Spinal cord (tissue), 10 donors: ENCODE results near the gene KLRB1. TPM values are rescaled to one million over a fixed set of nuclear protein-coding genes. Genes with fewer than 3 reads are reported as not detected.
"Not testable (repeated sequence)": the region's sequence is repeated elsewhere in the genome, so short reads cannot be mapped to it uniquely, and the experiment has no call there.

Experiments
- DNase-seq, 6 donors: peaks; one replicate each; pipeline versions ENCODE4 v3.0.0 to v3.0.0-alpha.2; 2013 to 2015; ENCODE audit warnings: low spot score in 6 of 6, low read depth in 4 of 6
- H3K27ac ChIP-seq: one replicate; pipeline ENCODE4 v1.5.1; 2013; ENCODE audit warnings: low read depth, low read length, control low read depth
- H3K27me3 ChIP-seq: one replicate; pipeline ENCODE4 v1.6.1; 2013; ENCODE audit warnings: low read length; ENCODE audit not compliant: control insufficient read depth, insufficient read depth
- H3K36me3 ChIP-seq: one replicate; pipeline ENCODE4 v1.6.1; 2013; ENCODE audit warnings: low read length; ENCODE audit not compliant: control insufficient read depth, insufficient read depth
- H3K4me1 ChIP-seq: one replicate; pipeline ENCODE4 v1.6.1; 2013; ENCODE audit warnings: low read length; ENCODE audit not compliant: control insufficient read depth, insufficient read depth
- H3K4me3 ChIP-seq: one replicate; pipeline ENCODE4 v1.5.1; 2013; ENCODE audit warnings: low read depth, low read length, control low read depth
- H3K9me3 ChIP-seq: one replicate; pipeline ENCODE4 v1.6.1; 2013; ENCODE audit warnings: low read length; ENCODE audit not compliant: control insufficient read depth, insufficient read depth
- WGBS: methylation state at CpG from one replicate; pipeline ENCODE4 v1.1.5; 2013; ENCODE audit warnings: missing lambda C conversion rate; ENCODE audit not compliant: insufficient coverage; 5-methylcytosine and 5-hydroxymethylcytosine counted together
- polyA plus RNA-seq, 2 donors: library from polyadenylated mRNA; unstranded; fragments of 120-200 nt; gene quantifications; one replicate each; pipeline ENCODE4 v1.2.1, GENCODE V29; 2013; ENCODE audit not compliant: insufficient read length in 2 of 2
- small RNA-seq: library from RNA; depleted of rRNA; stranded (forward); fragments of <200 nt; gene quantifications from one replicate; pipeline ENCODE3, GENCODE V24; 2014; ENCODE audit warnings: low replicate concordance
- total RNA-seq, 2 donors: library from RNA; depleted of rRNA in 1 of 2; stranded (reverse); fragments of 120-200 nt in 1 of 2; fragments of >200 nt in 1 of 2; gene quantifications; one replicate each; pipeline versions ENCODE4 v1.2.3 to v1.2.4, GENCODE V29; 2013 to 2014
- donor health status: healthy.

KLRB1 gene
- total and polyA plus RNA-seq, 4 donors, result 0.26 to 0.33 (median 0.30) TPM; not detected in 1

GRCh38 chr12:9566113-9566512, 41.6 kb downstream of the KLRB1 start:
- H3K4me1 ChIP-seq, H3K27me3 ChIP-seq, DNase-seq, H3K27ac ChIP-seq, H3K4me3 ChIP-seq, H3K36me3 ChIP-seq, H3K9me3 ChIP-seq: not testable (repeated sequence)
- WGBS, result no CpG with 5 or more reads among the region's 7 CpGs

- H3K36me3 ChIP-seq, H3K4me3 ChIP-seq, H3K27ac ChIP-seq, H3K9me3 ChIP-seq, H3K27me3 ChIP-seq, DNase-seq, H3K4me1 ChIP-seq: not testable (repeated sequence)
- WGBS, result no CpG with 5 or more reads among the region's 2 CpGs
Measured at GRCh38 chr12:9564418-9564817, 43.3 kb downstream of the KLRB1 start.

GRCh38 chr12:9562841-9563453, 44.8 kb downstream of the KLRB1 start:
- H3K9me3 ChIP-seq, H3K4me3 ChIP-seq, H3K27me3 ChIP-seq, DNase-seq, H3K36me3 ChIP-seq, H3K4me1 ChIP-seq, H3K27ac ChIP-seq: not testable (repeated sequence)
- WGBS, result no CpG with 5 or more reads among the region's 5 CpGs

GRCh38 chr12:9545489-9545888, 62.2 kb downstream of the KLRB1 start:
- DNase-seq, H3K36me3 ChIP-seq, H3K9me3 ChIP-seq, H3K27ac ChIP-seq, H3K27me3 ChIP-seq, H3K4me1 ChIP-seq, H3K4me3 ChIP-seq: not testable (repeated sequence)
- WGBS, result no CpG with 5 or more reads among the region's 4 CpGs

Small RNA genes lying within 50 kb of the gene (small RNA-seq; reads per million reads assigned to genes)
- gene AC010186.4, result not detected
- not detected for gene RNU6-700P

Other genes starting within 250 kb of the KLRB1 start
- 10 to 100 TPM; 11.0 to 11.1 TPM for gene CLEC2D, start 61.8 kb upstream of the KLRB1 start, total RNA-seq
- 10 to 100 TPM in 1 of 2 donors, 1 to 10 TPM in 1; 9.6 to 17.5 TPM for gene CLEC2D, start 61.8 kb upstream of the KLRB1 start, polyA plus RNA-seq
- gene CLECL1, start 125.2 kb upstream of the KLRB1 start, total RNA-seq, result under 1 TPM in 1 of 2 donors, not detected in 1; 0.28 TPM
- not detected for gene CLECL1, start 125.2 kb upstream of the KLRB1 start, polyA plus RNA-seq
- 1 to 10 TPM; 1.4 to 9.6 TPM for gene CD69, start 153.0 kb upstream of the KLRB1 start, total RNA-seq
- 1 to 10 TPM in 1 of 2 donors, under 1 TPM in 1; 0.63 to 1.8 TPM for gene CD69, start 153.0 kb upstream of the KLRB1 start, polyA plus RNA-seq
- gene KLRF1, start 219.6 kb upstream of the KLRB1 start, total RNA-seq, result under 1 TPM; 0.22 to 0.40 TPM
- under 1 TPM; 0.21 to 0.24 TPM for gene KLRF1, start 219.6 kb upstream of the KLRB1 start, polyA plus RNA-seq